OCI-LY7 (cell line): Measurements from ENCODE around the gene ZNF106. TPM values are rescaled to one million over a fixed set of nuclear protein-coding genes. Genes with fewer than 3 reads are reported as not detected.

Experiments
- BruUV-seq: library from RNA; stranded (reverse); fragments of 400-500 nt; replicated peaks from 2 replicates; lab custom pipeline; 2021; lab: Mats Ljungman, UMichigan
- CTCF ChIA-PET: fragments of 300-600 bp; sonication (Branson Sonifier 250); formaldehyde crosslinking; loops from one replicate; lab custom pipeline; 2022; ENCODE audit warnings: antibody characterized with exemption; ENCODE audit not compliant: unreplicated experiment; lab: Charles Lee
- POLR2A ChIA-PET: fragments of 300-600 bp; sonication (Branson Sonifier 250); formaldehyde crosslinking; loops from one replicate; lab custom pipeline; 2022; ENCODE audit warnings: antibody characterized with exemption; lab: Charles Lee
- DNase-seq: peaks from one replicate; pipeline ENCODE4 v3.0.0-alpha.2; 2015; ENCODE audit warnings: low spot score
- H2AFZ ChIP-seq: fragments of 200-600 bp; sonication (generic), shearing (Covaris generic); 2 replicates; pipeline ENCODE4 v1.6.1; 2014; ENCODE audit warnings: mild to moderate bottlenecking, antibody characterized with exemption, low read length, moderate library complexity
- H3K27ac ChIP-seq: fragments of 200-600 bp; sonication (generic); 2 replicates; pipeline ENCODE4 v1.5.1; 2014; ENCODE audit warnings: mixed run types, low read depth, mild to moderate bottlenecking, moderate library complexity, low read length, inconsistent platforms; ENCODE audit not compliant: poor library complexity, severe bottlenecking
- H3K36me3 ChIP-seq: fragments of 200-600 bp; sonication (generic); 2 replicates; pipeline ENCODE4 v1.6.1; 2014; ENCODE audit warnings: mild to moderate bottlenecking, antibody characterized with exemption, low read length, moderate library complexity, mixed read lengths; ENCODE audit not compliant: insufficient read depth
- H3K4me1 ChIP-seq: fragments of 200-600 bp; sonication (generic); 2 replicates; pipeline ENCODE4 v1.5.1; 2014; ENCODE audit warnings: mild to moderate bottlenecking, low read length; ENCODE audit not compliant: insufficient read depth, poor library complexity, severe bottlenecking
- H3K4me2 ChIP-seq: fragments of 200-600 bp; sonication (generic); 2 replicates; pipeline ENCODE4 v1.6.1; 2014; ENCODE audit warnings: mild to moderate bottlenecking, low read length
- H3K4me3 ChIP-seq: fragments of 200-600 bp; sonication (generic); 2 replicates; pipeline ENCODE4 v1.5.1; 2014; ENCODE audit warnings: mild to moderate bottlenecking, low read depth, low read length; ENCODE audit not compliant: poor library complexity, severe bottlenecking
- H3K79me2 ChIP-seq: fragments of 200-600 bp; sonication (generic); 2 replicates; pipeline ENCODE4 v1.6.1; 2016; ENCODE audit warnings: low read depth, mild to moderate bottlenecking, low read length, moderate library complexity, mixed read lengths; ENCODE audit not compliant: insufficient read depth
- H3K9me2 ChIP-seq: fragments of 200-600 bp; sonication (generic); 2 replicates; pipeline ENCODE4 v1.6.1; 2016; ENCODE audit warnings: mild to moderate bottlenecking, low read length, mixed read lengths; ENCODE audit not compliant: insufficient read depth
- H3K9me3 ChIP-seq: fragments of 200-600 bp; sonication (generic); 2 replicates; pipeline ENCODE4 v1.6.1; 2014; ENCODE audit warnings: mild to moderate bottlenecking, mixed run types, low read length, mixed read lengths
- H4K20me1 ChIP-seq: fragments of 200-600 bp; sonication (generic); 2 replicates; pipeline ENCODE4 v1.6.1; 2014; ENCODE audit warnings: mild to moderate bottlenecking, antibody characterized with exemption, low read length, moderate library complexity, mixed read lengths; ENCODE audit not compliant: insufficient read depth
- CTCF ChIP-seq: fragments of 200-600 bp; sonication (generic); conservative IDR thresholded peaks from 2 replicates; pipeline ENCODE4 v1.5.1; 2014; ENCODE audit warnings: mild to moderate bottlenecking, antibody characterized with exemption, low read length, moderate library complexity, mixed read lengths
- EZH2phosphoT487 ChIP-seq: fragments of 200-600 bp; sonication (generic); IDR thresholded peaks from 2 replicates; pipeline ENCODE4 v1.6.1; 2018; ENCODE audit warnings: low read depth, borderline replicate concordance, mild to moderate bottlenecking, mixed run types, antibody characterized with exemption, low read length, moderate library complexity, mixed read lengths
- intact Hi-C: fragments of 100-400 bp; cut with micrococcal nuclease; formaldehyde crosslinking; loops from one replicate; pipeline ENCODE4 v1.10.0; 2022; ENCODE audit not compliant: unreplicated experiment
- total RNA-seq, 2 experiments: library from RNA; depleted of rRNA in 1 of 2; stranded (reverse); fragments of >200 nt in 1 of 2; shearing (Covaris generic) in 1 of 2; gene quantifications; 2 replicates each; pipeline ENCODE4 v1.2.3, GENCODE V29; 2014 to 2022

Gene ZNF106
- total RNA-seq, 2 experiments from 2014 or later: 30.5 to 66.4 TPM

- Histone ChIP-seq H3K79me2 (no peaks in the 10 kb centered on the region), H3K9me3 (no peaks in the 10 kb centered on the region), H3K9me2 (no peaks in the 10 kb centered on the region), H3K36me3 (no peaks in the 10 kb centered on the region), H2AFZ (no peak overlapping the region), H3K27ac (no peak overlapping the region), H4K20me1 (no peaks in the 10 kb centered on the region), H3K4me3 (no peak overlapping the region), H3K4me1 (peaks cover 7% of the 10 kb centered on the region), H3K4me2 (no peak overlapping the region)
- DNase-seq: peak; percentile 73
- CTCF ChIA-PET: no interaction called here
- POLR2A ChIA-PET: interaction anchor here (1.2 kb wide), 1 partner anchor 56 kb away, joined by 3 read pairs; no protein-coding TSS in a partner anchor
- TF ChIP-seq EZH2phosphoT487 (no peak), CTCF (peak; percentile 95)
- no TSS peak for BruUV-seq
- intact Hi-C loops: loop anchor here (2.0 kb wide), 2 partner anchors 249 to 319 kb away; no protein-coding TSS in a partner anchor
These were observed 105.5 kb downstream of the ZNF106 start for GRCh38 chr15:42385206-42385979.

- Histone ChIP-seq H2AFZ (no peak overlapping the region), H4K20me1 (no peaks in the 10 kb centered on the region), H3K9me3 (no peaks in the 10 kb centered on the region), H3K4me1 (peaks cover 7% of the 10 kb centered on the region), H3K4me2 (no peak overlapping the region), H3K27ac (no peak overlapping the region), H3K79me2 (no peaks in the 10 kb centered on the region), H3K4me3 (no peak overlapping the region), H3K9me2 (no peaks in the 10 kb centered on the region), H3K36me3 (no peaks in the 10 kb centered on the region)
- no TSS peak for BruUV-seq
- ChIA-PET POLR2A (interaction anchor here (1.2 kb wide), 1 partner anchor 57 kb away, joined by 3 read pairs; no protein-coding TSS in a partner anchor), CTCF (no interaction called here)
- DNase-seq: no peak
- TF ChIP-seq CTCF: no peak
- TF ChIP-seq EZH2phosphoT487: no peak
- intact Hi-C loops: loop anchor here (2.0 kb wide), 2 partner anchors 248 to 318 kb away; no protein-coding TSS in a partner anchor
These were observed 106.3 kb downstream of the ZNF106 start for GRCh38 chr15:42384597-42384996.

GRCh38 chr15:42378011-42378410 is 112.9 kb downstream of the ZNF106 start:
- TF ChIP-seq EZH2phosphoT487 (no peak), CTCF (no peak)
- BruUV-seq: no TSS peak
- ChIA-PET CTCF (no interaction called here), POLR2A (no interaction called here)
- H3K4me2 ChIP-seq: no peak overlapping the region
- H3K36me3 ChIP-seq: no peaks in the 10 kb centered on the region
- H4K20me1 ChIP-seq: no peaks in the 10 kb centered on the region
- no peaks in the 10 kb centered on the region for H3K79me2 ChIP-seq
- no peaks in the 10 kb centered on the region for H3K9me2 ChIP-seq
- H3K4me1 ChIP-seq: no peaks in the 10 kb centered on the region
- no peak overlapping the region for H2AFZ ChIP-seq
- intact Hi-C loops: no loop called here
- H3K4me3 ChIP-seq: no peak overlapping the region
- peaks cover 14% of the 10 kb centered on the region; the same call in 1 of the 2 replicates for H3K9me3 ChIP-seq
- no peak for DNase-seq
- no peak overlapping the region for H3K27ac ChIP-seq
